Measurements from ENCODE around the gene KNG1.
A peak's percentile ranks its signal among the peaks of the same experiment; 100 is the strongest.
"Not testable (repeated sequence)": the region's sequence is repeated elsewhere in the genome, so short reads cannot be mapped to it uniquely, and the experiment has no call there.

The KNG1 gene

GRCh38 chr3:186710694-186711093 is 6.5 kb upstream of the KNG1 start:
- DNase-seq (ENCODE audit: low read depth), result not testable (repeated sequence)

DNA sequence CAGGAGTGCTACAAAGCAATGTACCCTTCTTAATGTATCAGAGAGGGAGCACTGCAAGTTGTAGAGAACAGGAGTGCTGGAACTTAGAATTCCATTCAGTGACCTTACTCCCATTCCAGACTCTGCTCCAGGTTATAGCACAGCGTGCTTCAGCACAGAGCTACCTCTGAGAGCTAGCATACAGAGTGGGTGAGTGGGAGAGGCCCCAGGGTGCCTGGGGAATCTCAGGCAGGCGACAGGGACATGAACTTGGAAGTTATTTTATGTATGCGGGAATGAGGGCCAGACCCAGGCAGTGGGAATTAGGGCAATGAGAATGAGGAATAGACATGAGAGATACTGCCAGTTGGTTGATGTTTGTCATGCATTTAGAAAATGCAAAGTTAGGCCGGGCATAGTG is 3.7 kb upstream of the KNG1 start:
- no peak for DNase-seq (ENCODE audit: low read depth)

DNA sequence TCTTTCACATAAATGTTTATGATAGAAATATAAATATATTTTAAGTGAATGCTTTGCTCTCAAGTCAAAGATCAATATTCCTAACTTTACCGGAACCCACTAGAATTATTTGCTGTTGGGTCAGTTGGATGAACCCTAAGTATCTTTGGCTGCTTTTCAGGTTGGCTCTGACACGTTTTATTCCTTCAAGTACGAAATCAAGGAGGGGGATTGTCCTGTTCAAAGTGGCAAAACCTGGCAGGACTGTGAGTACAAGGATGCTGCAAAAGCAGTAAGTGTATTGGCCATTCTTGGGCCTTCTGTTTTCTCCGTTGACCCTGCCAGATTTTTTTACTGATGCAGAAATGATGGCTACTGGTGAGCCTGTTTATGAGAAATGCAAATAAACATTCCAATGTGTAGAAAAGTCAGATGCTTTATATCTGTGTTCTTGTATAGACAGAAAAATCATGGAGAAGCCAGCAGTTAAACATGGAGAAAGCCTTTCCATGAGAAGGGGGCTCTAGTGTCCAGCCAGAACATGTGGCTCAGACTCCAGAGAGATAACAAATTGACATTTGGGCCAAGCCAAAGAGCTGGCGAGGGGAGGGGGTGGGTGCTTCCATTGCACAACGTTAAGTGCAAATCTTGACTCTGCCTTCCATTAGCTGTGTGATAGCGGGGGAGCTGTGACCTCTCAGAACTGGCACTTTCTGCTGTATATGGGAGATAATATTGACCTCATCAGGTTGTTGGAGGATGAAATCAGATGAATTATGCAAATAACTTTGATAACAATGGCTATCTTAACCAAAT is 3.0 kb downstream of the KNG1 start:
- DNase-seq (ENCODE audit: low read depth), result no peak

DNA sequence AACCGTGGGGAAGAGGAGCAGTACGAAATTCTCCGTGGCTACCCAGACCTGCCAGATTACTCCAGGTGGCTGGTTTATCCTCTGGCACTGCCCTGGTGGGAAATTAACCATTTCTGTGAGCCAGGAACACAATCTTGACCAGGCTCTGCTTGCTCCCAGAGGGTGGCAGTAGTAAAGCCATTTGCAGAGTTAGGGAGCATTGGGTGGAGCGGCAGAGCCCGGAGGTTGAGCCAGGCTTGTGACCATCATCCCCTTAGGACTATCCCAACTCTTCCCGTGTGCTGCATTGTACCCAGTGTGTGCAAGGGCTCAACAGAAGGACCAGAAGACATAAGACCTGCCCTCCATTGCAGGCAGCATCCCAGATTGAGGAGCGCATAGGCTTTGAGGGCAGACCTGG is 5.3 kb downstream of the KNG1 start:
- DNase-seq (ENCODE audit: low read depth), result no peak

GRCh38 chr3:186724911-186725310 is 7.8 kb downstream of the KNG1 start:
- no peak for DNase-seq (ENCODE audit: low read depth)

GRCh38 chr3:186732169-186732766 is 15.1 kb downstream of the KNG1 start:
- no peak for DNase-seq (ENCODE audit: low read depth)

GRCh38 chr3:186742618-186743380 is 25.6 kb downstream of the KNG1 start:
- DNase-seq (ENCODE audit: low read depth), result no peak

DNA sequence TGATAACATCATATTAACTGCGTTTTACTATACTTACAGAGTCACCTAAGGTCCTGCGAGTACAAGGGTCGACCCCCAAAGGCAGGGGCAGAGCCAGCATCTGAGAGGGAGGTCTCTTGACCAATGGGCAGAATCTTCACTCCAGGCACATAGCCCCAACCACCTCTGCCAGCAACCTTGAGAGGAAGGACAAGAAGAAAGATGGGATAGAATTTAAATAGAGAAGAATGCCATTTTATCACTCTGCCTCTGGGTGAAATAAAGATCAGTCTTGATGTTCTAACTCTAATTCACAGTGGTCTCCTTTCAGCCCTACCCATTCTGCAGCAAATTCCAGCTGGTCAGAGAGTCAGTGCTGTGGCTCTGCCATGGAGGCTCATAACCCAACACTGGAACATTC is 26.5 kb downstream of the KNG1 start:
- DNase-seq (ENCODE audit: low read depth), result no peak

- no peak for DNase-seq (ENCODE audit: low read depth)
Observed at GRCh38 chr3:186746008-186746407, 28.8 kb downstream of the KNG1 start.

GRCh38 chr3:186750316-186750715 is 33.2 kb downstream of the KNG1 start:
- DNase-seq (ENCODE audit: low read depth), result no peak

DNA sequence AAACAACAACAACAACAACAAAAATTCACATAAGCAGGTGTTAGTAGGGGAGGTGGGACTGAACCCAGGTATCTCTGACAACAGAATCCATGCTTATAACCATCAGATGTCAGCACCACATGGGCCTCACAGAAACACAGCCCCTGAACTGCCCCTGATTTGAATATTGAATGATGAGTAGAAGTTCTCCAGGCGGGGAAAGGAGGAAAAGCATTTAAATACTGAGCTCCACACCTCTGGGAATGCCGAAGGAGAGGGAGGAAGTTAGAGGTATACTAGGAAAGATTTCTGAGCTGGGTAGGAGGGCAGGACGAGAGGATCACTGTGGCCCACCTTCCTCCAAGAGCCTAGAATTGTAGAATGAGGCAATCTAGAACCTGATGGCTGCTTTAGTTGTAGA is 34.3 kb downstream of the KNG1 start:
- DNase-seq (ENCODE audit: low read depth), result no peak

- DNase-seq (ENCODE audit: low read depth), result no peak
Observed at GRCh38 chr3:186754006-186754405, 36.8 kb downstream of the KNG1 start.

GRCh38 chr3:186754871-186755270 is 37.7 kb downstream of the KNG1 start:
- DNase-seq (ENCODE audit: low read depth), result no peak

DNA sequence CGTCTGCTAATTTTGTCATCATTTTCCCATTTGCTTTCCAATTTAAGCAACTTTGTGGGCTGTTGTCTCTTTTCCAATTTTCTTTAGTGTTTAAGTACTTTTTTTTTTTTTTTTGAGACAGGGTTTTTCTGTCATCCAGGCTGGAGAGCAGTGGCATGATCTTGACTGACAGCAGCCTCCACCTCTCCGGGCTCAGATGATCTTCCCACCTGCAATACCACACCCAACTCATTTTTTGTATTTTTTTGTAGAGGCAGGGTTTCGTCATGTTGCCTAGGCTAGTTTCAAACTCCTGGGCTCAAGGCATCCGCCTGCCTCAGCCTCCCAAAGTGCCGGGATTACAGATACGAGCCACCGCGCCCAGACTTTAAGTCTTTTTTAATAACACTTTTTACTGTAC is 40.1 kb downstream of the KNG1 start:
- no peak for DNase-seq (ENCODE audit: low read depth)

DNA sequence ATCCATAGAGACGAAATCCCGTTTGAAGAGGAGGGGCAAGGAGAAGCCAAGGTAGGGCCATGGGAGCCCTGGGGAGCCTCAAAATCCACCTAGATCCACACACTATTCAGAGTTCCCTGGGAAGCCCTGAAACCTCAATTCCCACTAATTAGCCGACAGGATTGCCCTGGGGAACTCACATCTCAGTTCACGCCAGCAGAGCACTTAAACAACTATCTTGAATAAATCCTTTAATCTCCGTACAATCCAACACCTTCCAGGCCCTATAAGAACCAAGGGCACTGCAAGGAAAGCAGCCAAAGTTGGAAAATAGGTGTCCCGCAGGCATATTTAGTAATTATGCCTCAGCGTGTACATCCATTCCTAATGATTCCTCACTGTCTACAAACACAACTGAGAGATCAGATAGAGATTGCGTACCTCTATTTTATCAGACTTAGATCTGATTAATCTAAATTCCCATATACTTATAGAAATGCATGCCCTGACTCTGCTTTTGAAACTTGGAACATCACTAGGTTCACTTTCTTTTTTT is 40.6 kb downstream of the KNG1 start:
- DNase-seq (ENCODE audit: low read depth), result no peak

GRCh38 chr3:186759231-186759930 is 42.2 kb downstream of the KNG1 start:
- no peak for DNase-seq (ENCODE audit: low read depth)

DNA sequence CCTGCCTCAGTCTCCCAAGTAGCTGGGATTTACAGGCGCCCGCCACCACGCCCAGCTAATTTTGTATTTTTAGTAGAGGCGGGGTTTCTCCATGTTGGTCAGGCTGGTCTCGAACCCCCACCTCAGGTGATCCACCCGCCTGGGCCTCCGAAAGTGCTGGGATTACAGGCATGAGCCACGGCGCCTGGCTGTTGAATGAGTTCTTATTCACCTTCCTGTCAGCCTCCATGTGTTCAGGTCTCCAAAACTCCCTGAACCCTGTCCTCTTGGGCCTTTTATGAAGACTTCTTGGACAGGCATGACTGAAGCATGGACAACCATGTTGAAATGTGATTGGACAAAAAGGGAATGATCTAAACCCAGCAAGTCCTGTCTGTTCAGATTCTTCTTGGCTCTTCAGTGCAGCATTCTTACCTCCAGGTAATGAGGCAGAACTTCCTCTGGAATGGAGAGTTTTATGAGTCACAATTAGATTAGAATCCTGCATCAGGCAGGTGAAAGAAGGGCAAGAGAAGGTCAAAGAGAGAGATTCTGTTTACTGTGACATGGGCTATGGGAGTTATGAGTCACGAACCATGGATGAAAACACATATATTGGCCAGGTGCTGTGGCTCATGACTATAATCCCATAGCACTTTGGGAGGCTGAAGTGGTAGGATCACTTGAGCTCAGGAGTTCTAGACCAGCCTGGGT is 43.1 kb downstream of the KNG1 start:
- DNase-seq (ENCODE audit: low read depth), result no peak

DNA sequence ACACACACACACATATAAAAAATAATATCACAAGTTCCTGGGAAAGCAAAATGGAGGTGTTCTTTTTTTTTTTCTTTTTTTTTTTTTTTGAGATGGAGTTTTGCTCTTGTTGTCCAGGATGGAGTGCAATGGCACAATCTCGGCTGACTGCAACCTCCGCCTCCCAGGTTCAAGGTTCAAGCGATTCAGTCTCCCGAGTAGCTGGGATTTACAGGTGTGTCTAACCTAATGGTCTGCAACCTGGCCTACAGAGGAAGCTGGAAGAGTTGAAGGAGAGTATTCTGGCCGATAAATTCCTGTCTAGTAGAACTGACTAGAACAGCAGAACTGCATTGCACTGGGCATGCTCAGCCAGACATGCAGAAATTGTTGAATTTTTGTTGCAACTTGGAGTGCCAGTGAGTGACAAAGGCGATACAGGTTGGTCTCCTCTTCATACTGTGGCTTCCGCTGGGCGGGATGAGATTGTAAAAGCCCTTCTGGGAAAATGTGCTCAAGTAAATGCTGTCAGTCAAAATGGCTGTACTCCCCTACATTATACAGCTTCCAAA is 43.8 kb downstream of the KNG1 start:
- DNase-seq (ENCODE audit: low read depth), result no peak

DNA sequence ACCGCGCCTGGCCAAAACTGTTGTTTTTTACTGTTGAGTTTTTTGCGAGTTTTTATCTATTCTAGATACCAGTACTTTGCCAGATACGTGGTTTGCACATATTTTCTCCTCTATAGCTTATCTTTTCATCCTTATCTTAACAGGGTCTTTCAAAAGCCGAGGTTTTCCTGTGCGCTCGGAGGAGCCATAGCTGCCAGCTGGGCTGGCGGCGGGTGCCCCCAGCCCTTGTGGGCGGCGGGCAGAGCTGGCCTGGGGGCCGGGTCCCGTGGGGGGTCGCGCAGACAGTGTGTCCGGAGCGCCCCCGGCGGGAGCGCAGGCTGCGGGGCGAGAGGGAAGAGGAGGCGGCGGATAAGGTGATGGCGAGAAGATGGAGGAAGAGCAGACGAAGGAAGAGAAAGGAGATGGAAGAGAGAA is 55.1 kb downstream of the KNG1 start:
- no peak for DNase-seq (ENCODE audit: low read depth)

GRCh38 chr3:186772701-186773417 is 55.7 kb downstream of the KNG1 start:
- peak; percentile 52 for DNase-seq (ENCODE audit: low read depth)

GRCh38 chr3:186775999-186776398 is 58.8 kb downstream of the KNG1 start:
- DNase-seq (ENCODE audit: low read depth), result no peak

All from activated T-cell treated with anti-CD3 and anti-CD28 coated beads for 24 hours (primary cell).